ENCODE results near the gene AUH.
"Not testable (repeated sequence)": the region's sequence is repeated elsewhere in the genome, so short reads cannot be mapped to it uniquely, and the experiment has no call there.

Gene AUH

GRCh38 chr9:91202736-91203283, 158.9 kb downstream of the AUH start:
- DNase-seq = no peak

- no peak for DNase-seq
These were observed 160.9 kb downstream of the AUH start for GRCh38 chr9:91200692-91201336.

- no peak for DNase-seq
These were observed 161.8 kb downstream of the AUH start for GRCh38 chr9:91199739-91200497.

- DNase-seq = not testable (repeated sequence)
These were observed 162.8 kb downstream of the AUH start for GRCh38 chr9:91198881-91199280.

GRCh38 chr9:91198405-91198804, 163.3 kb downstream of the AUH start:
- no peak for DNase-seq

GRCh38 chr9:91197232-91198181, 164.2 kb downstream of the AUH start:
- no peak for DNase-seq

- no peak for DNase-seq
These were observed 165.4 kb downstream of the AUH start for GRCh38 chr9:91196103-91196950.

- no peak for DNase-seq
These were observed 166.2 kb downstream of the AUH start for GRCh38 chr9:91195372-91196012.

GRCh38 chr9:91193658-91194391, 167.9 kb downstream of the AUH start:
- peak; percentile 63 for DNase-seq

GRCh38 chr9:91193087-91193657, 168.5 kb downstream of the AUH start:
- DNase-seq = peak; percentile 11

- no peak for DNase-seq
These were observed 169.2 kb downstream of the AUH start for GRCh38 chr9:91192381-91193086.

GRCh38 chr9:91191411-91192380, 170.0 kb downstream of the AUH start:
- DNase-seq = no peak

GRCh38 chr9:91190062-91190461, 171.7 kb downstream of the AUH start:
- no peak for DNase-seq

- DNase-seq = no peak
These were observed 172.8 kb downstream of the AUH start for GRCh38 chr9:91188719-91189590.

GRCh38 chr9:91187965-91188344, 173.8 kb downstream of the AUH start:
- DNase-seq = no peak

- no peak for DNase-seq
These were observed 174.3 kb downstream of the AUH start for GRCh38 chr9:91187311-91187964.

GRCh38 chr9:91186632-91187108, 175.0 kb downstream of the AUH start:
- no peak for DNase-seq
